Mammary epithelial cell (primary cell): Measurements from ENCODE around the gene WNT9A.

Experiments used
- CTCF ChIP-seq, 2 donors: IDR thresholded peaks in 1 of 2; conservative IDR thresholded peaks in 1 of 2; 2 replicates each; pipeline ENCODE4 v1.5.1; 2011 to 2012; ENCODE audit warnings: inconsistent platforms in 2 of 2, low read length in 2 of 2, mild to moderate bottlenecking in 2 of 2, control low read depth in 1 of 2, low read depth in 1 of 2; ENCODE audit not compliant: insufficient read depth in 1 of 2; ENCODE audit errors: extremely low read depth in 1 of 2
- EZH2 ChIP-seq: IDR thresholded peaks from 2 replicates; pipeline ENCODE4 v1.6.1; 2012; ENCODE audit warnings: low read length, inconsistent platforms, borderline replicate concordance

- TF ChIP-seq EZH2, result no peak
- TF ChIP-seq CTCF (conservative IDR thresholded peaks at IDR 0.05 in 1 of 2, IDR thresholded peaks at IDR 0.05 in 1 of 2; ENCODE audit: extremely low read depth in 1 of 2, insufficient read depth in 1 of 2, low read depth in 1 of 2, low read length in 2 of 2), result no peak
Observed at GRCh38 chr1:227890451-227891222, 57.1 kb downstream of the WNT9A start.
